Thoracic aorta (tissue), 2 donors: ENCODE measurements around the gene LRRC43. TPM values are rescaled to one million over a fixed set of nuclear protein-coding genes. Genes with fewer than 3 reads are reported as not detected.

Experiments
- ATAC-seq: fragments of 150-250 bp; one replicate; pipeline ENCODE4 v1.8.0; 2017; ENCODE audit warnings: low read depth; ENCODE audit not compliant: insufficient number of reproducible peaks, low FRiP score
- DNase-seq: peaks from one replicate; pipeline ENCODE4 v3.0.0-alpha.2; 2020; ENCODE audit warnings: low spot score
- H3K27ac ChIP-seq, 2 donors: fragments of 200-600 bp; sonication (generic); 1 replicate in 1 of 2; 2 replicates in 1 of 2; pipeline ENCODE4 v1.5.1; 2016; ENCODE audit warnings: mild to moderate bottlenecking in 2 of 2, moderate library complexity in 2 of 2
- H3K27me3 ChIP-seq: fragments of 200-600 bp; sonication (generic); replicated peaks from 2 replicates; pipeline ENCODE4 v1.6.0; 2016; ENCODE audit warnings: mild to moderate bottlenecking; ENCODE audit not compliant: insufficient read depth
- H3K36me3 ChIP-seq: fragments of 200-600 bp; sonication (generic); one replicate; pipeline ENCODE4 v1.5.1; 2016
- H3K4me1 ChIP-seq, 2 donors: fragments of 200-600 bp; sonication (generic); 1 replicate in 1 of 2; 2 replicates in 1 of 2; pipeline versions ENCODE4 v1.5.1 to v1.6.0; 2016; ENCODE audit warnings: low read depth in 2 of 2, mild to moderate bottlenecking in 1 of 2; ENCODE audit not compliant: control insufficient read depth in 1 of 2
- H3K4me3 ChIP-seq: fragments of 200-600 bp; sonication (generic); 2 replicates; pipeline ENCODE4 v1.5.1; 2016; ENCODE audit warnings: mild to moderate bottlenecking
- H3K9me3 ChIP-seq: fragments of 200-600 bp; sonication (generic); 2 replicates; pipeline ENCODE4 v1.5.1; 2016
- total RNA-seq, 2 donors: library from RNA; depleted of rRNA; stranded (reverse); fragments of >200 nt; gene quantifications; one replicate each; pipeline versions ENCODE4 v1.1.0 to v1.2.3, GENCODE V29; 2016
- TF ChIP-seq, protein P1 (sequence below): fragments of 200-600 bp; sonication (generic); IDR thresholded peaks from one replicate; pipeline ENCODE4 v1.5.1; 2019; ENCODE audit warnings: antibody characterized with exemption

The LRRC43 gene
- total RNA-seq, 2 donors from 2014 or later: not detected

DNA sequence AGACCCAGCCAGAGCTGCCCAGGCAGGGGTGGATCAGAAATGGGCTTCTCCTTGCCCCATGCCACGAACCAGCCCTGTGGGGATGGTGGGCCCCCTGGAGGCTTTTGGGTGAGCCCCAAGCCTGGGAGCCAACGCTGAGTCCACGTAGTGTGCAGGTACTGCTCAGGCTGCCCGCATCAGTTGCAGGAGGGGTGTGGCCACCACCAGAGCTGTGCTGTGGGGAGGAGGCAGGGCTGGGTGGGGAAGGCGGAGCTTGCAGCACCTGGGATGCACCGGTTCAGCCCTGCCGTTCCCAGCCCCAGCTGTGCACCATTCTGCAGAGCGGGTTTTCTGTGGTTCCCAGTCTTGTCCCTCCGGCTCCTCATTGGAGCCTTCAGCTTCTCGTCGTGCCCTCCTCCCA lies 45.2 kb upstream of the LRRC43 start:
- H3K36me3 ChIP-seq: peaks cover 61% of the 10 kb centered on the region

DNA sequence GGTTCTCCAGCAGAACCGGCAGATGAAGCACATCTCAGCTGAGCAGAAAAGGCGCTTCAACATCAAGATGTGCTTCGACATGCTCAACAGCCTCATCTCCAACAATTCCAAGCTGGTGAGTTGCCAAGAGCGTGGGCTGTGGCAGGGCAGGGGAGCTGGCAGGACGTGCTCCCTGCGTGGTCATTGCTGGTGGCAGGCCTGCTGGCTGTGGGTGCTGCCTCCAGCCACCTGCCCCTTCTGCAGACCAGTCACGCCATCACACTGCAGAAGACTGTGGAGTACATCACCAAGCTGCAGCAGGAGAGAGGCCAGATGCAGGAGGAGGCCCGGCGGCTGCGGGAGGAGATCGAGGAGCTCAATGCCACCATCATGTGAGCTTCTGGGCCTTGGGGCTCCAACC lies 44.7 kb upstream of the LRRC43 start:
- DNase-seq: no peak
- Histone ChIP-seq H3K4me1 (no peaks in the 10 kb centered on the region), H3K9me3 (no peaks in the 10 kb centered on the region), H3K27ac (no peak overlapping the region), H3K36me3 (peaks cover 61% of the 10 kb centered on the region), H3K27me3 (no peaks in the 10 kb centered on the region), H3K4me3 (no peak overlapping the region)
- no peak for ATAC-seq
- TF ChIP-seq, protein P1, sequence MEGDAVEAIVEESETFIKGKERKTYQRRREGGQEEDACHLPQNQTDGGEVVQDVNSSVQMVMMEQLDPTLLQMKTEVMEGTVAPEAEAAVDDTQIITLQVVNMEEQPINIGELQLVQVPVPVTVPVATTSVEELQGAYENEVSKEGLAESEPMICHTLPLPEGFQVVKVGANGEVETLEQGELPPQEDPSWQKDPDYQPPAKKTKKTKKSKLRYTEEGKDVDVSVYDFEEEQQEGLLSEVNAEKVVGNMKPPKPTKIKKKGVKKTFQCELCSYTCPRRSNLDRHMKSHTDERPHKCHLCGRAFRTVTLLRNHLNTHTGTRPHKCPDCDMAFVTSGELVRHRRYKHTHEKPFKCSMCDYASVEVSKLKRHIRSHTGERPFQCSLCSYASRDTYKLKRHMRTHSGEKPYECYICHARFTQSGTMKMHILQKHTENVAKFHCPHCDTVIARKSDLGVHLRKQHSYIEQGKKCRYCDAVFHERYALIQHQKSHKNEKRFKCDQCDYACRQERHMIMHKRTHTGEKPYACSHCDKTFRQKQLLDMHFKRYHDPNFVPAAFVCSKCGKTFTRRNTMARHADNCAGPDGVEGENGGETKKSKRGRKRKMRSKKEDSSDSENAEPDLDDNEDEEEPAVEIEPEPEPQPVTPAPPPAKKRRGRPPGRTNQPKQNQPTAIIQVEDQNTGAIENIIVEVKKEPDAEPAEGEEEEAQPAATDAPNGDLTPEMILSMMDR: no peak

More for the DNA sequence above, 45.2 kb upstream of the LRRC43 start:
- no peaks in the 10 kb centered on the region for H3K27me3 ChIP-seq
- no peak overlapping the region for H3K27ac ChIP-seq
- no peaks in the 10 kb centered on the region for H3K4me1 ChIP-seq
- TF ChIP-seq, protein P1: no peak
- DNase-seq (no peak), ATAC-seq (no peak)
- H3K9me3 ChIP-seq: no peaks in the 10 kb centered on the region
- no peak overlapping the region for H3K4me3 ChIP-seq

DNA sequence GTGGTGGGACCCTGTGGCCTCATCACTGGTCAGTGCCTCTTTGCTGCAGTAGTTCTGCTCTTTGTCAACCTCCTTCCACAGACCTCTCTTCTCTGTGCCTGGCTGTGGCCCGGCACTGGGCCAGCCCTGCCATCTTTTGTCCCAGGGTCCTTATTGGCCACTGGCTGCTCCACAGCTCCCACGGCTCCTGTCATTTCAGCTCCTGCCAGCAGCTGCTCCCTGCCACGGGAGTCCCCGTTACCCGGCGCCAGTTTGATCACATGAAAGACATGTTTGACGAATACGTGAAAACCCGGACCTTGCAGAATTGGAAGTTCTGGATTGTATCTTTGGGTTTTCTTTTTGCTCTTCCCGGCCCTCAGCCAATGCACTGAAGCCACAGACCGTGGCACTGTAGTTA lies 44.3 kb upstream of the LRRC43 start:
- DNase-seq: no peak

DNA sequence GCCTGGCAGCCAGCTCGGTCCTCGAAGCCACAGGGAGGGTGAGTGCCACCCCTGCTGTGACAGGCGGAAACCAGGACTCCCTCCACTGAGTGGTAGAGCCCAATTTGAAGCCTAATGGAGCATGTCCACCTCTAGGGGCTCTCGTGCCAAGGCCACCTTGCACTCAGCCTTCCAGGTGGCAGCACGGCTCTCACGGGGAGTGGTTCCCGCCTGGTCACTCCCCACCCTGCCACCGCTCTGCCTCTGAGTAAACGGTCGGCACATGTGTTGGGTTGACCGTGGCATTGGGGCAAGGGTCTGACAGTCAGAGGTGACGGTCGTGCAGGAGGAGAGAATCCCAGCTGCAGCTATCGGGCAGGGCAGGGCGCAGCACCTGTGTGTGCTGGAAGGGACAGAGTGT lies 43.7 kb upstream of the LRRC43 start:
- Histone ChIP-seq H3K4me3 (no peak overlapping the region), H3K36me3 (peaks cover 60% of the 10 kb centered on the region), H3K9me3 (no peaks in the 10 kb centered on the region), H3K27me3 (no peaks in the 10 kb centered on the region), H3K27ac (no peak overlapping the region), H3K4me1 (no peaks in the 10 kb centered on the region)
- ATAC-seq (no peak), DNase-seq (no peak)
- TF ChIP-seq, protein P1: no peak

More for the DNA sequence above, 44.3 kb upstream of the LRRC43 start:
- TF ChIP-seq, protein P1: no peak
- Histone ChIP-seq H3K4me1 (no peaks in the 10 kb centered on the region), H3K27ac (no peak overlapping the region), H3K36me3 (peaks cover 61% of the 10 kb centered on the region), H3K27me3 (no peaks in the 10 kb centered on the region), H3K9me3 (no peaks in the 10 kb centered on the region), H3K4me3 (no peak overlapping the region)
- no peak for ATAC-seq

DNA sequence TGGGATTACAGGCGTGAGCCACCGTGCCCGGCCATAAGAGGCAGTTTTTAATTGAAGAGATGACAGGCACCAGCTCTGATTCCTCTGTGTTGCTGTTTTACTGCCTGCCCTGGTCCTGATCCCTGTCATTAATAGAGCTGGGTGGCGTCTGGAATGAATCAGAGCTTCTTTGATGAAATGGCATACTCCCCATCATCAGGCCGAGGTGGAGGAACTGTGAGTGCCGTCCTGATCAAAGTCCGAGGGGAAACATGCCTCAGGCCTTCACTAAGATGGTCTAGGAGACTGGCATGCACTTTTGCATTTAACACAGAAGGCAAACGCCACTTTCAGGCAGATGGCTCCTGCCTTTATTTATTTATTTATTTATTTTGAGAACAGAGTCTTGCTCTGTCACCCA lies 43.0 kb upstream of the LRRC43 start:
- Histone ChIP-seq H3K27ac (no peak overlapping the region), H3K4me3 (no peak overlapping the region), H3K36me3 (peaks cover 55% of the 10 kb centered on the region), H3K9me3 (no peaks in the 10 kb centered on the region), H3K4me1 (no peaks in the 10 kb centered on the region), H3K27me3 (no peaks in the 10 kb centered on the region)
- ATAC-seq (no peak), DNase-seq (no peak)
- TF ChIP-seq, protein P1: no peak
